Fibroblast of skin of left quadriceps (primary cell): ENCODE data around the gene PLCL2.
"Not testable (repeated sequence)": the region's sequence is repeated elsewhere in the genome, so short reads cannot be mapped to it uniquely, and the experiment has no call there.

Source experiments
- DNase-seq, 2 experiments: peaks; one replicate each; pipeline ENCODE4 v3.0.0-alpha.2; 2013; ENCODE audit warnings: low read depth in 2 of 2

PLCL2 gene

DNA sequence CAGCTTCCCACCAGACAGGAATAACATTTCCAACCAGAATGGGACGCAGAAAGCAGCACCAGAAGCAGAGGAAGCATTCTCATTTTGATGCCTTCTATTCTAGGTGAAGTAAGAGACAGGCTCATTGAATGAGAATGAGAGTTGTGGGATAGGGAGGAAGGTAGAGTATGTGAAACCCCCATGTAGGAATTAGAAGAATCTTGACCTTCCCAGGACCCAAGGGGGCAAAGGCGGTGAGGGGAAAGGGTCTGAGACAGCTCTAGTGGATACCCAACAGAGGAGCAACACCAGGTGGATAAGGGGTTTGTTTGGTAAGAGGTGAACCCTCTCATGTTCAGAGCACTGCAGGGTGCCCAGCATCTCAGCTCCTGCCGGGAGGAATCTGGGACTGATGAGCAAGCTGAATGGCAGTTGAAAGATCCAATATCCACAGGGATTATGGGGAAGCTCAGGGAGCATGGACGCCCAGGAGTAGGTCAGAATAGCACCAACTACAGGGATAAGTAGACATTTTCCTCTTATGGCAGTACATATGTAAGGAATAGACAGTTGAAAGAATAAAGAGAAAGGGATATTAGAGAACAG is 77.0 kb downstream of the PLCL2 start:
- DNase-seq, result no peak

- no peak for DNase-seq
Observed at GRCh38 chr3:16975083-16975482, 90.3 kb downstream of the PLCL2 start.

GRCh38 chr3:16978234-16978920 is 93.6 kb downstream of the PLCL2 start:
- no peak for DNase-seq

DNA sequence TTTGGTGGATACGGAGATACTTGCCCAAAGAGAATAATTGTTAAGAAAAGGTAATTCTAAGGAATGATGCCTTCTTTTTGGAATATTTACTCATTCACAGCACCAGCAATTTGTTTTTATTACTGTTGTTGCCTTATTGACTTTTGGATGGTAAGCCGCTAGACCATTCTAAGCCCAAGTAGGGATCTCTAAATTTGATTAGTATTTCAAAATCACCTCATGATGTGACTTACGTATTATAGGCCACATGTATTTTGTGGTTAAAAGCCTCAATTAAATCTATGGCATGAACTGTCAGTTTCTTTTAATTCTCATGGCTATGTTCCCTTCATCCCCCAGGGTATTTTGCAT is 94.1 kb downstream of the PLCL2 start:
- no peak for DNase-seq

DNA sequence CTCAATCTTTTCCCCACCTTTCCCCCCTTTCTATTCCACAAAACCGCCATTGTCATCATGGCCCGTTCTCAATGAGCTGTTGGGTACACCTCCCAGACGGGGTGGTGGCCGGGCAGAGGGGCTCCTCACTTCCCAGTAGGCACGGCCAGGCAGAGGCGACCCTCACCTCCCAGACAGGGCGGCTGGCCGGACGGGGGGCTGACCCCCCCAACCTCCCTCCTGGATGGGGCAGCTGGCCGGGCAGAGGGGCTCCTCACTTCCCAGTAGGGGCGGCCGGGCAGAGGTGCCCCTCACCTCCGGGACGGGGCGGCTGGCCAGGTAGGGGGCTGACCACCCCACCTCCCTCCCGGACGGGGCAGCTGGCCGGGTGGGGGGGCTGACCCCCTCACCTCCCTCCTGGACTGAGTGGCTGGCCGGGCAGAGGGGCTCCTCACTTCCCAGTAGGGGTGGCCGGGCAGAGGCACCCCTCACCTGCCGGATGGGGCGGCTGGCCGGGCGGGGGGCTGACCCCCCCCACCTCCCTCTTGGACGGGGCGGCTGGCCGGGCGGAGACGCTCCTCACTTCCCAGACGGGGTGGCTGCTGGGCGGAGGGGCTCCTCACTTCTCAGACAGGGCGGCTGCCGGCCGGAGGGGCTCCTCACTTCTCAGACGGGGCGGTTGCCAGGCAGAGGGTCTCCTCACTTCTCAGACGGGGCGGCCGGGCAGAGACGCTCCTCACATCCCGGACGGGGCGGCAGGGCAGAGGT is 95.2 kb downstream of the PLCL2 start:
- not testable (repeated sequence) for DNase-seq

DNA sequence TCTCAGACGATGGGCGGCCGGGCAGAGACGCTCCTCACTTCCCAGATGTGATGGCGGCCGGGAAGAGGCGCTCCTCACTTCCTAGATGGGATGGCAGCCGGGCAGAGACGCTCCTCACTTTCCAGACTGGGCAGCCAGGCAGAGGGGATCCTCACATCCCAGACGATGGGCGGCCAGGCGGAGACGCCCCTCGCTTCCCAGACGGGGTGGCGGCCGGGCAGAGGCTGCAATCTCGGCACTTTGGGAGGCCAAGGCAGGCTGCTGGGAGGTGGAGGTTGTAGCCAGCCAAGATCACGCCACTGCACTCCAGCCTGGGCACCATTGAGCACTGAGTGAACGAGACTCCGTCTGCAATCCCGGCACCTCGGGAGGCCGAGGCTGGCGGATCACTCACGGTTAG is 95.8 kb downstream of the PLCL2 start:
- DNase-seq, result not testable (repeated sequence)

DNA sequence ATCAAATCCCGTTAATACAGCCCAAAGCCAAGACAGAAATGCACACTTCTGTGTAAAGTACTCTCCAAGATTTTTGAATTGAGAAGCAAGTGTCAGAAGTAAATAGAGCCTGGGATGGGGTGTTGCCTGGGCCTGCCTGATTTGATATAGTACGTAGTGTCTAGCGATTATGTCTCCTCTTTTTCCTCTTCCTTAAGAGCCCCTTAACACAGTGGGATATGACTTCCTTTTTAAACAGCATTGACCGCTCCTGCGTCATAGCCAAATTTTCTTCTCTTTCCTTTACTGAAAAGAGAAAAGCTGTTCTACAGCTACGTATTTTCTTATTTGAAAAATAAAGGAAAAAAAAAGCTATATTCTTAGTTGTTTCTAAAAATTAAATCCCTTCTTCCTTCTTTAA is 97.7 kb downstream of the PLCL2 start:
- no peak for DNase-seq

GRCh38 chr3:16985608-16986007 is 100.9 kb downstream of the PLCL2 start:
- DNase-seq, result no peak

DNA sequence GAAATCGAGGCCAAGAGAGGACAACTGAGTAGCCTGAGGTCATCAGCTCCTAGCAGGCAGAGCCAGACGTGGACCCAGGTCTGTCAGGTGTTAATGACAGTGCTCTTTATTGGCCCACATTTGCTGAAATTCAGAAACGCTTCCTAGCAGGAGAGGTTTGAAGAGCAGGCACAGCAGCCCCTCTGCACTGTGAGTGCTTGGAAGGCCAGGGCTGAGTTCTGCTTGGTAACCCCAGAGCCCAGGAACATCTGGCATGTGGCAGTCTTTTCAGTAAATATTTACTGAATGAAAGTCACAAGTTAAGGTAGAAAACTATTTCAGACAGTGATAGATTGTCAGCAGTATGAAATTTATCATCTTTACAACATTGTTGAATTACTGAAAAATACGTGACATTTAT is 102.4 kb downstream of the PLCL2 start:
- no peak for DNase-seq

DNA sequence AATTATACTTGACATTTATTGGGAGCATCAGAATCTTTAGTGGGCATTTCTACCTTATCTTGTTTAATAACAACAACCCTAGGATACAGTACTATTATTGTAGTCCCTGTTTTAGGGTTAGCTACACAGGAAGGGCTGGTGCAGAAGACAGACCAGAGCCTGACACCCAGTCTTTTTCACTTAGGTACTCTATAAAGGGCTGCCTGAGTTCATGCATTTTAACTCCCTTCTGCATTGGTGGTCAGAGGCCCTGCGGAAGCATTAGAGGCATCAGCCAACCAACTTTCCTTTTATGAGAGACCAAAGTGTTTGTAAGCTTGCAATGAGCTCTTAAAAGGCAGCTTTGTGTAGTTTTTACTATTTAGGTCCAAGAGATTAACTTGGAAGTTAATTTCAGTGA is 105.4 kb downstream of the PLCL2 start:
- no peak for DNase-seq

- no peak for DNase-seq
Observed at GRCh38 chr3:16992198-16992597, 107.4 kb downstream of the PLCL2 start.

- DNase-seq, result peak in 1 of 2 experiments; percentile 6
Observed at GRCh38 chr3:16993227-16993626, 108.5 kb downstream of the PLCL2 start.

DNA sequence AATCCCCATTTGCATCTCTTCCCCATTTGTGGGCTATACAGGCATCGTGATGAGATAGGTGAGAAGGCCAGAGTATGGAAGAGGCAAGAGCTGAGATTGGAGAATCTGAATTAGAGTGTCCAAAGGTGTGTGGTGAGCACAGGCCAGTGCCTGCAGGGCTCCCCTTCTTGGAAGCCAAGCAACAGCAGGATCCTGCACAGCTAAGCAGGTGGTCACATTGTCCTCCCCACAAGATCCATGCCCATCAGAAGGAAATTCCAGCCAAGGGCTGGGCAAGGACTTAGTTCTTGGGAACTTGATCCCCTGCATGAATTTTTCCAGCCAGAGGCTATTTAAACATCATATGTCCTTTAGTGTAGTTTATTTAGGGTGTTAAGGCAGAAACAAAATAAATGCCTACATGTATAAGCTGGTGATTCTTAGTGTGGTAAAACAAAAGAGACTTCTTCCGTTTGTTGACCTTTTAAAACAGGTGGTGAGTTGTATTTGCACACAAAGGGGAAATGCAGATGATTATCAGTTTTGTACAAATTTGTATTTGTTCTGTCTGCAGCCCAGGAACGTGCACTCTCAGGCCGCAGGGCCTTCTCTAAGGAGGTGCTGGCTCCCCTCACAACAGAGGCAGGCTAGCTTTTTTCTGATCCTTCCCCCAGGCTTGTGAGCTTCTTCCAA is 110.2 kb downstream of the PLCL2 start:
- DNase-seq, result no peak

DNA sequence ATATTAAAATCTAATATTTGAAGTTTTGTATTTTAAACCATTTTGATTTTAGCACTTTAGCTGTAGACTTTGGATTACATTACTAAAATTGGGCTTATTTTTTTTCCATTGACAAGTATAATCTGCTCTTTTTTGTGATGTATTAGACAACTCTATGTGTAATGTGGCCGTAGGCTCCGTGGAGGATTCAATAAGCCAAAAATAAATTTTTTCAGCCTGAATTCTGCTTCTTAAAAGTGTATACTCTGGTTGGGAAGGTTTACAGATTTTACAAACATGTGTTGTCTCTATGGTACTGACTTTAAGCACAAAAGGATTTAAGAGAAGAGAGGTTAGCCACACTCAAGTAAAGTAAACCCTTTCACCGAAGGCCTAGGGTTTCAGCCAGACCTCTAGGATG is 110.8 kb downstream of the PLCL2 start:
- DNase-seq, result no peak

GRCh38 chr3:16998236-16998923 is 113.6 kb downstream of the PLCL2 start:
- no peak for DNase-seq

GRCh38 chr3:16999161-16999560 is 114.4 kb downstream of the PLCL2 start:
- no peak for DNase-seq

DNA sequence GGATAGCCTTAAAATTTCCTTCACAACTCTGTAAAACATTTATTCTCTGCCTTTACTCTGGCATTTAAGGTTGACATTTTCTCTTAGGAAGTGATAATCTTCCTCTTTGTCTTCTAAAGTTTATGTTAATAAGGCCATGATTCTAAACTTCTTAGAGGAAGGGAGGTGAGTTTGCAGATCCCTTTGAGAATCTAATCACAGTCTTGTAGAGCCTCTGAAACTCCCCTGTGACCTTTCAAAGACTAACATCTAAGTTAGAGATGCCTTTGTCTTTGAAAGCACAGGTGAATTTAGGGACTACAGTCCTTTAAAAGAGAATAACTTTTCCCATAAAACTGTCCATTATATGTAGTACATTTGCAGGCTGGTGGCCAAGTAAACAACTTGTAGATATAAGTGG is 115.1 kb downstream of the PLCL2 start:
- no peak for DNase-seq

- DNase-seq, result no peak
Observed at GRCh38 chr3:17003457-17003856, 118.7 kb downstream of the PLCL2 start.

DNA sequence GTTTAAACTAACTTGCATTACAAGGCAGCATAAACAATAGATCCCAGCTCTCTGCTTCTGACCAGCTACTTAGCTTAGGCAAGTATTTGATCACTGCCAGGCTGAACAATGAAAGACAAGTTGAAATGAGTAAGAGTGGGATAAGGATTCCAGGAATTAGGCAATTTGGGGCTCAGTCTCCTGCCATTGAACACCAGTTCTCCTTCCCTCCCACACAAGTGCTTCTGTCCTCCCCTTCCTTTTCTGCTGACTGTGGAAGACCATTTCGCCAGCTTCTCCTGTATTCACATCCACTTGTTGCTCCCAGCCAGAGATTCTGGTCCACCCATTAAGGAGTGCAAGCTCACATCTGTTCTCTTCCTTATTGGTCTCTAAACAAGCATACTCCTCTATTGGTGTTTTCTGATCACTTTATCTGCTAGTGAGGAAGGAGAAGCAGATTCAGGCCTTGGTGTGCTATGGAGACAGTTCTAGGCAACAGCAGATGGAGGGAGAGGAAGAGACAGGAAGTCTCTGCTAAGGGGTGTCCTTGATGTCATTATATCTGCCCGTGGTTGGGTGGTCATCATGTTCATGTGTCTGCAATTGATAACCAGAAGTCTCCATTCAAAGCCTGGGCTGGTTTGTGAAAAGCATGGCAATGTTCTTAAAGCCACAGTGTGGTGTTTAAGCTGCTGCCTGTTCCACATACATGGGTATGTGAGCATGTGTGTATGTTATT is 121.5 kb downstream of the PLCL2 start:
- no peak for DNase-seq

DNA sequence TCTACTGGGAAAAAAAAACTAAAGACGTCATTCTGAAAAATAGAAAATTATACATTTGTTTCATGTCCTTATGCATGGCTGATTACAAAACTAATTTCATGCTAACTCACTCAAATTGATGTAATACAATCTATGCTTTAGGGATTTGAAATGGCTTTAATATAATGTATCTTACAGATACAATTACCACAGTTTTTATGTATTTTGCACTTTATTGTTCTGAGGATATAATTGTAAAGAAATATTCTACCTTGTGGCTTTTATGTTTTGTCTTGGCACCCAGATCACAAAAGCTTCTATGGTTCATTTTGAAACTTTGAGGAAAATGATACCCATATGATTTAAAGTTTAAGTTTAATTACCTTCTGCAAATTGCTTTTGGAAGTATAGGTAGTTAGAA is 122.5 kb downstream of the PLCL2 start:
- no peak for DNase-seq

GRCh38 chr3:17009826-17010225 is 125.1 kb downstream of the PLCL2 start:
- peak; percentile 21 to 24 for DNase-seq
